Activated naive CD8-positive, alpha-beta T cell treated with anti-CD3 and anti-CD28 coated beads for 36 hours (primary cell): ENCODE measurements around the gene RIMBP2. TPM values are rescaled to one million over a fixed set of nuclear protein-coding genes. Genes with fewer than 3 reads are reported as not detected.

ENCODE experiments used
- DNase-seq: peaks from one replicate; pipeline ENCODE4 v3.0.0; 2021
- H3K27ac Mint-ChIP-seq: one replicate; pipeline ENCODE4 v1.8.0; 2022; ENCODE audit warnings: mild to moderate bottlenecking, moderate library complexity, mixed read lengths
- H3K27me3 Mint-ChIP-seq: one replicate; pipeline ENCODE4 v1.8.0; 2022; ENCODE audit warnings: mild to moderate bottlenecking, mixed read lengths
- H3K36me3 Mint-ChIP-seq: one replicate; pipeline ENCODE4 v1.8.0; 2021; ENCODE audit warnings: mild to moderate bottlenecking, mixed read lengths
- H3K4me1 Mint-ChIP-seq: one replicate; pipeline ENCODE4 v1.8.0; 2021; ENCODE audit warnings: mixed read lengths
- H3K4me3 Mint-ChIP-seq: one replicate; pipeline ENCODE4 v1.8.0; 2022; ENCODE audit warnings: mild to moderate bottlenecking, moderate library complexity, mixed read lengths
- H3K9me3 Mint-ChIP-seq: one replicate; pipeline ENCODE4 v1.8.0; 2022; ENCODE audit warnings: mixed read lengths
- total RNA-seq, 2 experiments: library from RNA; stranded (reverse); gene quantifications; one replicate each; pipeline ENCODE4 v1.2.3, GENCODE V29; 2021

RIMBP2 gene
- total RNA-seq, 2 experiments from 2014 or later: not detected

DNA sequence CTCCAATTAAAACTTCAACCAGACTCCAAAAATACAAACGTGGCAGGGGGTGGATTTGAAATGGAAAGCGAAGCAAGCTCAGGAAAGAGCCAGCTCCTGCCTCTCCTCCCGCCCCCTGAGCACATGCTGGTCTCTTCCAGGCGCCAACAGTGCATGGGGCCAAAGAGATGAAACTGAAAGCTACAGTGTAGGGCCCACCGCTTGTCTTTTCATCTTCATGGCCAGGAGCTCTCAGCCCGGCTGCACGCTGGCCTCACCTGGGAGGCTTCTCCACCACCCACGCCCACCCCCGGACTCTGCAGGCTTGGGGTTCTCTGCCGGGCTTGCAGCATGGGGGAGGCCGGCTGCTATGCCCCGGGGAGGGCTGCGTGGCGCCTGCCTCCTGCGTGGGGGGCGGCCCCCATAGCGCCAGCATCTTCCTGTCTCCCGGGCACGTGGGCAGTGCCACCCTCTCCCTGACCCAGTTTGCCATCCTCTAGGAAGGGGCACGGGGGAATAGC, 2.0 kb downstream of the RIMBP2 start:
- Mint-ChIP-seq H3K27me3 (peaks cover 71% of the 10 kb centered on the region), H3K36me3 (no peaks in the 10 kb centered on the region), H3K4me3 (no peak overlapping the region), H3K27ac (no peak overlapping the region), H3K4me1 (peaks cover 10% of the 10 kb centered on the region), H3K9me3 (no peaks in the 10 kb centered on the region)
- no peak for DNase-seq

GRCh38 chr12:130713581-130713991, 2.5 kb downstream of the RIMBP2 start:
- Mint-ChIP-seq H3K4me3 (no peak overlapping the region), H3K27ac (no peak overlapping the region), H3K36me3 (no peaks in the 10 kb centered on the region), H3K27me3 (peaks cover 74% of the 10 kb centered on the region), H3K4me1 (peaks cover 10% of the 10 kb centered on the region), H3K9me3 (no peaks in the 10 kb centered on the region)
- DNase-seq: no peak

DNA sequence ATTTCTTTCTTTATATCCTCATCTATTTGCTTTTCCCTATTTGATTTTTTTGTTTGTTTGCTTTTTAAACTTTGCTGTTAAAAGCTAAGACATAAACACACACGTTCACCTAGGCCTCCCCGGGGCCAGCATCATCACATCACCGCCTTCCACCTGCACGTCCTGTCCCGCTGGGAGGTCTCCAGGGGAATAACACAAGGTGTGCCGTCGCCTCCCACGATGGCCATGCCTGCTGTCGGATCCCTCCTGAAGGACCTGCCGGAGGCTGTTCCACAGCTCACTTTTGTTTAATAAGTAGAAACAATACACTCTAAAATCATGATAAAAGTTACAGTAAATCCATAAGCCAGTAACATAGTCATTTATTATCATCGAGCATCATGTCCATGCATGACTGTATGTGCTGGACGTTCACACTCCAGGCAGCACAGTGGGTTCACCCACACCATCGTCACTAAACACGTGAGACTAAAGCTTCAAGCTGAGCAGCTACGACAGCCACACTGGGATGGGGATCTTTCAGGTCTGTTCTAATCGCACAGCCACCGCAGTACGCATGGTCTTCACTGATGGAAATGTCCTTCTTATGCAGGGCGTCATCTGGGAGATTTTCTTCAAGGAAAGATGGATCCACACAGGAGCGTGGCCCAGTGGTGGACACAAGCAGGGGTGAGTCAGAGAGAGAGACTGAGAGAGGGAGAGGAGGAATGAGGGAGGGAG, 3.6 kb downstream of the RIMBP2 start:
- Mint-ChIP-seq H3K27ac (no peak overlapping the region), H3K36me3 (no peaks in the 10 kb centered on the region), H3K27me3 (peaks cover 66% of the 10 kb centered on the region), H3K4me1 (peaks cover 10% of the 10 kb centered on the region), H3K4me3 (no peak overlapping the region), H3K9me3 (no peaks in the 10 kb centered on the region)
- no peak for DNase-seq

GRCh38 chr12:130711756-130712155, 4.3 kb downstream of the RIMBP2 start:
- H3K27ac Mint-ChIP-seq: no peak overlapping the region
- peaks cover 10% of the 10 kb centered on the region for H3K4me1 Mint-ChIP-seq
- no peaks in the 10 kb centered on the region for H3K9me3 Mint-ChIP-seq
- peaks cover 58% of the 10 kb centered on the region for H3K27me3 Mint-ChIP-seq
- H3K4me3 Mint-ChIP-seq: no peak overlapping the region
- no peak for DNase-seq
- no peaks in the 10 kb centered on the region for H3K36me3 Mint-ChIP-seq

DNA sequence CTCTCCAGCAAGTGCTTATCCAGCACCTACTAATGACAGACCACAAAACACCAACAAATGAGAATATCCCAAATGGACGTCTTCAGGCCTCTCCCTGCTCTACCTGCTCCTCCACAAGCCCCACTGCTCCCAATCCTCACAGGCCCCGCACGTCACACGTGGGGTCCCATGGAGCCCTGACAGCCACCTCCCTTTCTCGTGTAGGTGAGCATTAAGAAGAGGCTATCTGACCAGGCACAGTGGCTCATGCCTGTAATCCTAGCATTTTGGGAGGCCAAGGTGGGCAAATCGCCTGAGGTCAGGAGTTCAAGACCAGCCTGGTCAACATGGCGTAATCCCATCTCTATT, 5.4 kb downstream of the RIMBP2 start:
- Mint-ChIP-seq H3K27me3 (peaks cover 48% of the 10 kb centered on the region), H3K27ac (no peak overlapping the region), H3K4me1 (peaks cover 5% of the 10 kb centered on the region), H3K4me3 (no peak overlapping the region), H3K9me3 (no peaks in the 10 kb centered on the region), H3K36me3 (no peaks in the 10 kb centered on the region)
- DNase-seq: no peak

GRCh38 chr12:130709971-130710732, 5.9 kb downstream of the RIMBP2 start:
- no peak overlapping the region for H3K4me3 Mint-ChIP-seq

GRCh38 chr12:130709151-130709970, 6.7 kb downstream of the RIMBP2 start:
- H3K36me3 Mint-ChIP-seq: no peaks in the 10 kb centered on the region
- H3K27ac Mint-ChIP-seq: no peak overlapping the region
- H3K9me3 Mint-ChIP-seq: no peaks in the 10 kb centered on the region
- H3K27me3 Mint-ChIP-seq: peaks cover 36% of the 10 kb centered on the region
- H3K4me3 Mint-ChIP-seq: no peak overlapping the region
- DNase-seq: no peak
- peaks cover 3% of the 10 kb centered on the region for H3K4me1 Mint-ChIP-seq

More at GRCh38 chr12:130709971-130710732, 5.9 kb downstream of the RIMBP2 start:
- DNase-seq: no peak
- H3K9me3 Mint-ChIP-seq: no peaks in the 10 kb centered on the region
- no peak overlapping the region for H3K27ac Mint-ChIP-seq
- peaks cover 42% of the 10 kb centered on the region for H3K27me3 Mint-ChIP-seq
- peaks cover 5% of the 10 kb centered on the region for H3K4me1 Mint-ChIP-seq
- no peaks in the 10 kb centered on the region for H3K36me3 Mint-ChIP-seq

GRCh38 chr12:130708648-130709047, 7.5 kb downstream of the RIMBP2 start:
- DNase-seq: no peak
- Mint-ChIP-seq H3K27ac (no peak overlapping the region), H3K9me3 (no peaks in the 10 kb centered on the region), H3K27me3 (peaks cover 29% of the 10 kb centered on the region), H3K4me1 (no peaks in the 10 kb centered on the region), H3K4me3 (no peak overlapping the region), H3K36me3 (no peaks in the 10 kb centered on the region)

DNA sequence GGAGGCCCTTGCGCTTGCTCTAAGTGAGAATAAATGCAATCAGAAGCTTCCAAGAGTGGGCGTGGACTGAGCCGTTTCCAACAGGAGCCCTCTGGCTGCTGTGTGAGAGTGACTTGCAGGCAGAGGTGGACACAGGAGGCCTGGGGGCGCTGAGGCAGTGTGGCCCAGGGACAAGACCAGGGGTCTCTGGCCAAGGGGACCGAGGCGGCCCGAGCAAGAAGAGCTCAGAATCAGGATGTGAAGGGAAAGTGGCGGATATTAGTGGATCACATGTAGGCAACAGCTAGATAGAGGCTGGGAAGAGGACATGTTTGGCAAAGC, 8.6 kb downstream of the RIMBP2 start:
- Mint-ChIP-seq H3K4me1 (no peaks in the 10 kb centered on the region), H3K4me3 (no peak overlapping the region), H3K36me3 (no peaks in the 10 kb centered on the region)

DNA sequence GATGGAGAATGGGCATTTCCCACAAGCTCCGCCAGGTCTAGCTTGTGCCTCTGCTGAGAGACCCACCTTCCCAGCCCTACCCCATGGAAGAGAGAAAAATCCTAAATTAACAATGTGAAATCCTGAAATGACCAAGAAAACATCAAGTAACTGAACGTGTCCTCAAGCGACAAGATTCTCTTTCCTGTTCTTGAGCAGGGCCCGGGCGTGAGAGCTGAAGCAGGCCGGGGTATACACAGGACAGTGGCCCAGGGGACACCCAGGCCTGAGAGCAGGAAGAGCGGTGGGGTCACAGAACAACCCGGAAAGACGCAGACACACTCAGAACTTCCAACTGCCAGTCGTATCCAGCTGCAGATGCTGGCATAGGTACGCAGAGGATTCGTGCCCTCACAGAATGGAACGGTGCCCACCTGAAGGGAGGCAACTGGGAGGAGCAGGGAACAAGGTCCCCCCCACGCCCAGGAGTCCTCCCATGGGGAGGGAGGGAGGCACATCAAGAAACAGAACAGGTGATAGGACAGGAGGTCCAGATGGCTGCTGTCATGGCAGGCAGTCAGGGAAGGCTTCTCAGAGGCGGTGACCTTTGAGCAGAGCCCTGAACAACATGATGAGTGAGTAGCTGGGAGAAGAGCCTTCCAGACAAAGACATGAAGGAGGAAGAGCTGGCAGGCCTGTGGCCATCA, 9.1 kb downstream of the RIMBP2 start:
- peaks cover 14% of the 10 kb centered on the region for H3K27me3 Mint-ChIP-seq
- H3K36me3 Mint-ChIP-seq: no peaks in the 10 kb centered on the region
- no peaks in the 10 kb centered on the region for H3K4me1 Mint-ChIP-seq
- DNase-seq: no peak
- no peak overlapping the region for H3K27ac Mint-ChIP-seq
- H3K9me3 Mint-ChIP-seq: no peaks in the 10 kb centered on the region
- H3K4me3 Mint-ChIP-seq: no peak overlapping the region

More for the DNA sequence above, 8.6 kb downstream of the RIMBP2 start:
- DNase-seq: no peak
- peaks cover 18% of the 10 kb centered on the region for H3K27me3 Mint-ChIP-seq
- H3K27ac Mint-ChIP-seq: no peak overlapping the region
- H3K9me3 Mint-ChIP-seq: no peaks in the 10 kb centered on the region

- DNase-seq: no peak
- Mint-ChIP-seq H3K9me3 (no peaks in the 10 kb centered on the region), H3K27ac (no peak overlapping the region), H3K4me3 (no peak overlapping the region), H3K4me1 (no peaks in the 10 kb centered on the region), H3K36me3 (no peaks in the 10 kb centered on the region), H3K27me3 (peaks cover 7% of the 10 kb centered on the region)
These were observed 9.8 kb downstream of the RIMBP2 start for GRCh38 chr12:130706311-130706710.

GRCh38 chr12:130705178-130705822, 10.8 kb downstream of the RIMBP2 start:
- no peaks in the 10 kb centered on the region for H3K36me3 Mint-ChIP-seq

DNA sequence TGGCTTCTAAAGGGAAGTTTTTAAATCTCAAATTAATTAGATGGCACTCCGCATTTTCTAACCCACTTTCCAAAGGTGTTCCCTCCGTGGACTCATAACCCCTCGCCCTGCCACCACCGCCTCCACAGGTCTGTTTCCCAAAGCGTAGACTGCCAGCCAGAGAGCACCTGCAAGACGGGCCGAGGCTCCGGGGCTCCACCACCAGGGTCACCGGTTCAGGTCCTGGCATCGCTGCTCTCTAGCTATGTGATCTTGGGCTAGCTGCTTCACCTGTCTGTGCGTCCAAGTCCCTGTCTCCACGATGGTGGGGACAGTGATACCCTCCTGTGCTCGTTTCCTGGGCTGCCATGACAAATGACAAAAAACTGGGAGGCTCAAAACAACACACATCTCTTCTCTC, 11.5 kb downstream of the RIMBP2 start:
- H3K9me3 Mint-ChIP-seq: no peaks in the 10 kb centered on the region
- peaks cover 5% of the 10 kb centered on the region for H3K27me3 Mint-ChIP-seq
- H3K36me3 Mint-ChIP-seq: no peaks in the 10 kb centered on the region
- H3K4me3 Mint-ChIP-seq: no peak overlapping the region
- no peak for DNase-seq
- no peaks in the 10 kb centered on the region for H3K4me1 Mint-ChIP-seq
- no peak overlapping the region for H3K27ac Mint-ChIP-seq

More at GRCh38 chr12:130705178-130705822, 10.8 kb downstream of the RIMBP2 start:
- Mint-ChIP-seq H3K27ac (no peak overlapping the region), H3K27me3 (peaks cover 5% of the 10 kb centered on the region), H3K4me3 (no peak overlapping the region), H3K4me1 (no peaks in the 10 kb centered on the region), H3K9me3 (no peaks in the 10 kb centered on the region)
- DNase-seq: no peak

- DNase-seq: no peak
- no peaks in the 10 kb centered on the region for H3K4me1 Mint-ChIP-seq
- H3K4me3 Mint-ChIP-seq: no peak overlapping the region
- H3K9me3 Mint-ChIP-seq: no peaks in the 10 kb centered on the region
- H3K36me3 Mint-ChIP-seq: no peaks in the 10 kb centered on the region
- H3K27ac Mint-ChIP-seq: no peak overlapping the region
- H3K27me3 Mint-ChIP-seq: peaks cover under 1% of the 10 kb centered on the region
These were observed 12.2 kb downstream of the RIMBP2 start for GRCh38 chr12:130703733-130704375.
